ENCODE data around the gene PSMB2.

Gene PSMB2

GRCh38 chr1:35598895-35599294, 42.4 kb downstream of the PSMB2 start:
- no peak overlapping the region for H3K9ac ChIP-seq (ENCODE audit: low read depth in 1 of 2, low read length in 2 of 2)
- peaks cover 12 to 31% of the 10 kb centered on the region in 2 donors for H3K36me3 ChIP-seq (ENCODE audit: control insufficient read depth in 2 of 2, insufficient read depth in 2 of 2, low read length in 2 of 2)
- no peak overlapping the region for H3K27ac ChIP-seq (ENCODE audit: low read depth in 2 of 2, low read length in 2 of 2)

GRCh38 chr1:35597870-35598269, 43.5 kb downstream of the PSMB2 start:
- peaks cover 6 to 22% of the 10 kb centered on the region in 2 donors for H3K36me3 ChIP-seq (ENCODE audit: control insufficient read depth in 2 of 2, insufficient read depth in 2 of 2, low read length in 2 of 2)
- H3K4me3 ChIP-seq (ENCODE audit: low read length in 2 of 2): no peak overlapping the region
- no peaks in the 10 kb centered on the region for H3K9me3 ChIP-seq (ENCODE audit: control insufficient read depth in 2 of 2, low read length in 2 of 2)
- H3K27ac ChIP-seq (ENCODE audit: low read depth in 2 of 2, low read length in 2 of 2): no peak overlapping the region
- H3K27me3 ChIP-seq (ENCODE audit: control insufficient read depth in 2 of 2, insufficient read depth in 2 of 2, low read length in 2 of 2): no peaks in the 10 kb centered on the region
- H3K9ac ChIP-seq (ENCODE audit: low read depth in 1 of 2, low read length in 2 of 2): no peak overlapping the region
- H3K4me1 ChIP-seq (ENCODE audit: control insufficient read depth in 2 of 2, insufficient read depth in 2 of 2, low read length in 2 of 2): no peaks in the 10 kb centered on the region

More at GRCh38 chr1:35598895-35599294, 42.4 kb downstream of the PSMB2 start:
- no peaks in the 10 kb centered on the region for H3K27me3 ChIP-seq (ENCODE audit: control insufficient read depth in 2 of 2, insufficient read depth in 2 of 2, low read length in 2 of 2)
- H3K4me3 ChIP-seq (ENCODE audit: low read length in 2 of 2): no peak overlapping the region
- H3K4me1 ChIP-seq (ENCODE audit: control insufficient read depth in 2 of 2, insufficient read depth in 2 of 2, low read length in 2 of 2): no peaks in the 10 kb centered on the region
- H3K9me3 ChIP-seq (ENCODE audit: control insufficient read depth in 2 of 2, low read length in 2 of 2): no peaks in the 10 kb centered on the region

- H3K27me3 ChIP-seq (ENCODE audit: control insufficient read depth in 2 of 2, insufficient read depth in 2 of 2, low read length in 2 of 2): no peaks in the 10 kb centered on the region
- no peak overlapping the region for H3K27ac ChIP-seq (ENCODE audit: low read depth in 2 of 2, low read length in 2 of 2)
- H3K9me3 ChIP-seq (ENCODE audit: control insufficient read depth in 2 of 2, low read length in 2 of 2): no peaks in the 10 kb centered on the region
- H3K9ac ChIP-seq (ENCODE audit: low read depth in 1 of 2, low read length in 2 of 2): no peak overlapping the region
- H3K36me3 ChIP-seq (ENCODE audit: control insufficient read depth in 2 of 2, insufficient read depth in 2 of 2, low read length in 2 of 2): peaks cover 0 to 13% of the 10 kb centered on the region in 2 donors
- no peak overlapping the region for H3K4me3 ChIP-seq (ENCODE audit: low read length in 2 of 2)
- H3K4me1 ChIP-seq (ENCODE audit: control insufficient read depth in 2 of 2, insufficient read depth in 2 of 2, low read length in 2 of 2): no peaks in the 10 kb centered on the region
Observed at GRCh38 chr1:35595684-35596083, 45.6 kb downstream of the PSMB2 start.

GRCh38 chr1:35594005-35594760, 47.1 kb downstream of the PSMB2 start:
- peaks cover 0 to 10% of the 10 kb centered on the region in 2 donors for H3K36me3 ChIP-seq (ENCODE audit: control insufficient read depth in 2 of 2, insufficient read depth in 2 of 2, low read length in 2 of 2)
- H3K9me3 ChIP-seq (ENCODE audit: control insufficient read depth in 2 of 2, low read length in 2 of 2): no peaks in the 10 kb centered on the region
- no peak overlapping the region for H3K4me3 ChIP-seq (ENCODE audit: low read length in 2 of 2)
- H3K9ac ChIP-seq (ENCODE audit: low read depth in 1 of 2, low read length in 2 of 2): no peak overlapping the region
- no peak overlapping the region for H3K27ac ChIP-seq (ENCODE audit: low read depth in 2 of 2, low read length in 2 of 2)
- H3K27me3 ChIP-seq (ENCODE audit: control insufficient read depth in 2 of 2, insufficient read depth in 2 of 2, low read length in 2 of 2): no peaks in the 10 kb centered on the region
- H3K4me1 ChIP-seq (ENCODE audit: control insufficient read depth in 2 of 2, insufficient read depth in 2 of 2, low read length in 2 of 2): no peaks in the 10 kb centered on the region

- Histone ChIP-seq H3K27ac (ENCODE audit: low read depth in 2 of 2, low read length in 2 of 2) (no peak overlapping the region), H3K27me3 (ENCODE audit: control insufficient read depth in 2 of 2, insufficient read depth in 2 of 2, low read length in 2 of 2) (no peaks in the 10 kb centered on the region), H3K4me1 (ENCODE audit: control insufficient read depth in 2 of 2, insufficient read depth in 2 of 2, low read length in 2 of 2) (no peaks in the 10 kb centered on the region), H3K9me3 (ENCODE audit: control insufficient read depth in 2 of 2, low read length in 2 of 2) (no peaks in the 10 kb centered on the region), H3K9ac (ENCODE audit: low read depth in 1 of 2, low read length in 2 of 2) (no peak overlapping the region), H3K4me3 (ENCODE audit: low read length in 2 of 2) (no peak overlapping the region), H3K36me3 (ENCODE audit: control insufficient read depth in 2 of 2, insufficient read depth in 2 of 2, low read length in 2 of 2) (peaks cover 0 to 7% of the 10 kb centered on the region in 2 donors)
Observed at GRCh38 chr1:35592991-35593769, 48.1 kb downstream of the PSMB2 start.

- no peak overlapping the region for H3K27ac ChIP-seq (ENCODE audit: low read depth in 2 of 2, low read length in 2 of 2)
- H3K9ac ChIP-seq (ENCODE audit: low read depth in 1 of 2, low read length in 2 of 2): no peak overlapping the region
- H3K27me3 ChIP-seq (ENCODE audit: control insufficient read depth in 2 of 2, insufficient read depth in 2 of 2, low read length in 2 of 2): no peaks in the 10 kb centered on the region
- no peak overlapping the region for H3K4me3 ChIP-seq (ENCODE audit: low read length in 2 of 2)
- H3K9me3 ChIP-seq (ENCODE audit: control insufficient read depth in 2 of 2, low read length in 2 of 2): no peaks in the 10 kb centered on the region
- no peaks in the 10 kb centered on the region for H3K4me1 ChIP-seq (ENCODE audit: control insufficient read depth in 2 of 2, insufficient read depth in 2 of 2, low read length in 2 of 2)
- H3K36me3 ChIP-seq (ENCODE audit: control insufficient read depth in 2 of 2, insufficient read depth in 2 of 2, low read length in 2 of 2): peaks cover 0 to 7% of the 10 kb centered on the region in 2 donors
Observed at GRCh38 chr1:35591211-35591610, 50.1 kb downstream of the PSMB2 start.

GRCh38 chr1:35590476-35591040, 50.8 kb downstream of the PSMB2 start:
- Histone ChIP-seq H3K9me3 (ENCODE audit: control insufficient read depth in 2 of 2, low read length in 2 of 2) (no peaks in the 10 kb centered on the region), H3K4me1 (ENCODE audit: control insufficient read depth in 2 of 2, insufficient read depth in 2 of 2, low read length in 2 of 2) (no peaks in the 10 kb centered on the region), H3K9ac (ENCODE audit: low read depth in 1 of 2, low read length in 2 of 2) (no peak overlapping the region), H3K4me3 (ENCODE audit: low read length in 2 of 2) (no peak overlapping the region), H3K36me3 (ENCODE audit: control insufficient read depth in 2 of 2, insufficient read depth in 2 of 2, low read length in 2 of 2) (peaks cover 0 to 6% of the 10 kb centered on the region in 2 donors), H3K27me3 (ENCODE audit: control insufficient read depth in 2 of 2, insufficient read depth in 2 of 2, low read length in 2 of 2) (no peaks in the 10 kb centered on the region), H3K27ac (ENCODE audit: low read depth in 2 of 2, low read length in 2 of 2) (no peak overlapping the region)

- Histone ChIP-seq H3K9me3 (ENCODE audit: control insufficient read depth in 2 of 2, low read length in 2 of 2) (no peaks in the 10 kb centered on the region), H3K27me3 (ENCODE audit: control insufficient read depth in 2 of 2, insufficient read depth in 2 of 2, low read length in 2 of 2) (no peaks in the 10 kb centered on the region), H3K4me3 (ENCODE audit: low read length in 2 of 2) (no peak overlapping the region), H3K36me3 (ENCODE audit: control insufficient read depth in 2 of 2, insufficient read depth in 2 of 2, low read length in 2 of 2) (peaks cover 0 to 5% of the 10 kb centered on the region in 2 donors), H3K27ac (ENCODE audit: low read depth in 2 of 2, low read length in 2 of 2) (no peak overlapping the region), H3K4me1 (ENCODE audit: control insufficient read depth in 2 of 2, insufficient read depth in 2 of 2, low read length in 2 of 2) (no peaks in the 10 kb centered on the region), H3K9ac (ENCODE audit: low read depth in 1 of 2, low read length in 2 of 2) (no peak overlapping the region)
Observed at GRCh38 chr1:35589516-35590427, 51.6 kb downstream of the PSMB2 start.

GRCh38 chr1:35588197-35588910, 53.0 kb downstream of the PSMB2 start:
- Histone ChIP-seq H3K27me3 (ENCODE audit: control insufficient read depth in 2 of 2, insufficient read depth in 2 of 2, low read length in 2 of 2) (no peaks in the 10 kb centered on the region), H3K27ac (ENCODE audit: low read depth in 2 of 2, low read length in 2 of 2) (no peak overlapping the region), H3K4me1 (ENCODE audit: control insufficient read depth in 2 of 2, insufficient read depth in 2 of 2, low read length in 2 of 2) (no peaks in the 10 kb centered on the region), H3K36me3 (ENCODE audit: control insufficient read depth in 2 of 2, insufficient read depth in 2 of 2, low read length in 2 of 2) (peaks cover 0 to 5% of the 10 kb centered on the region in 2 donors), H3K9me3 (ENCODE audit: control insufficient read depth in 2 of 2, low read length in 2 of 2) (no peaks in the 10 kb centered on the region), H3K4me3 (ENCODE audit: low read length in 2 of 2) (no peak overlapping the region), H3K9ac (ENCODE audit: low read depth in 1 of 2, low read length in 2 of 2) (no peak overlapping the region)
